Body of pancreas (tissue), 4 donors: Measurements from ENCODE around the gene AGMO.

Experiments
- POLR2A ChIP-seq, 3 donors: fragments of 450-650 bp; IDR thresholded peaks; one replicate each; pipeline ENCODE4 v1.6.1; 2016; ENCODE audit warnings: antibody characterized with exemption in 3 of 3, mild to moderate bottlenecking in 2 of 3
- TF ChIP-seq, protein P1 (sequence below), 7 experiments: fragments of 450-650 bp in 4 of 7; fragments of 200-600 bp in 3 of 7; sonication (generic) in 3 of 7; IDR thresholded peaks; one replicate each; pipeline ENCODE4 v1.5.1; 2016 to 2019; ENCODE audit warnings: antibody characterized with exemption in 7 of 7

DNA sequence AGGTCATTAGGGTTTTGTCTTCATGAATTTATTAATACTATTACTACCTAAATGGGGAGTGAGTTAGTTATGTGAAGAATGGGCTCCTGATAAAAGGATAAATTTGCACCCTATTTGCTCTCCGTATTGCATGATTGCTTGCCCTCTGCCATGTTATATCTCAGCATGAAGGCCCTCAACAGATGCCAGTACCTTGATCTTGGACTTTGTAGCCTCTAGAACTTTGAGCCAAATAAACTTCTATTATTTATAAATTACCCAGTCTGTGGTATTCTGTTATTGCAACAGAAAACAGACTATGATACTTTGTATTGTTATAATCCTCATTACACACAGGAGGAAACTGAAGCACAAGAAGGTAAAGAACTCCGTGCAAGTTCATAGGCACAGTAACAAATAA, 150.8 kb downstream of the AGMO start:
- TF ChIP-seq, protein P1, sequence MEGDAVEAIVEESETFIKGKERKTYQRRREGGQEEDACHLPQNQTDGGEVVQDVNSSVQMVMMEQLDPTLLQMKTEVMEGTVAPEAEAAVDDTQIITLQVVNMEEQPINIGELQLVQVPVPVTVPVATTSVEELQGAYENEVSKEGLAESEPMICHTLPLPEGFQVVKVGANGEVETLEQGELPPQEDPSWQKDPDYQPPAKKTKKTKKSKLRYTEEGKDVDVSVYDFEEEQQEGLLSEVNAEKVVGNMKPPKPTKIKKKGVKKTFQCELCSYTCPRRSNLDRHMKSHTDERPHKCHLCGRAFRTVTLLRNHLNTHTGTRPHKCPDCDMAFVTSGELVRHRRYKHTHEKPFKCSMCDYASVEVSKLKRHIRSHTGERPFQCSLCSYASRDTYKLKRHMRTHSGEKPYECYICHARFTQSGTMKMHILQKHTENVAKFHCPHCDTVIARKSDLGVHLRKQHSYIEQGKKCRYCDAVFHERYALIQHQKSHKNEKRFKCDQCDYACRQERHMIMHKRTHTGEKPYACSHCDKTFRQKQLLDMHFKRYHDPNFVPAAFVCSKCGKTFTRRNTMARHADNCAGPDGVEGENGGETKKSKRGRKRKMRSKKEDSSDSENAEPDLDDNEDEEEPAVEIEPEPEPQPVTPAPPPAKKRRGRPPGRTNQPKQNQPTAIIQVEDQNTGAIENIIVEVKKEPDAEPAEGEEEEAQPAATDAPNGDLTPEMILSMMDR (IDR thresholded peaks at IDR 0.05), result no peak
- TF ChIP-seq POLR2A (IDR thresholded peaks at IDR 0.05), result no peak
